ENCODE data around the gene SMIM3. TPM values are rescaled to one million over a fixed set of nuclear protein-coding genes. Genes with fewer than 3 reads are reported as not detected.

The SMIM3 gene
- total and polyA plus RNA-seq, 4 donors: 14.0 to 54.8 (median 17.0) TPM

GRCh38 chr5:150779397-150780186 is 1.0 kb downstream of the SMIM3 start:
- Histone ChIP-seq H3K9ac (ENCODE audit: insufficient read depth in 1 of 2, low read length in 2 of 2) (no peak overlapping the region), H3K4me1 (ENCODE audit: control insufficient read depth in 5 of 5, insufficient read depth in 5 of 5, low read length in 5 of 5) (peaks cover 8 to 41% (median 18%) of the 10 kb centered on the region in 5 donors), H3K9me3 (ENCODE audit: control insufficient read depth in 4 of 4, insufficient read depth in 3 of 4, low read length in 3 of 4) (no peaks in the 10 kb centered on the region), H3K27ac (ENCODE audit: low read depth in 1 of 2, low read length in 1 of 2) (peak overlapping the region; percentile 90 to 96), H3K4me3 (peak overlapping the region; percentile 78), H3K27me3 (ENCODE audit: control insufficient read depth in 3 of 3, insufficient read depth in 3 of 3, low read length in 2 of 3) (no peaks in the 10 kb centered on the region), H3K36me3 (ENCODE audit: control insufficient read depth in 4 of 4, insufficient read depth in 4 of 4, low read length in 4 of 4) (no peaks in the 10 kb centered on the region)
- TF ChIP-seq CTCF (IDR thresholded peaks at IDR 0.05; ENCODE audit: control extremely low read depth, extremely low read depth): no peak
- DNase-seq (no peak), ATAC-seq (ENCODE audit: insufficient read depth, low FRiP score) (no peak)
- WGBS, 2 donors: 24 to 42% methylated on average over 13 of the region's 13 CpGs

- peak overlapping the region; percentile 63 to 90 for H3K27ac ChIP-seq (ENCODE audit: low read depth in 1 of 2, low read length in 1 of 2)
- no peaks in the 10 kb centered on the region for H3K27me3 ChIP-seq (ENCODE audit: control insufficient read depth in 3 of 3, insufficient read depth in 3 of 3, low read length in 2 of 3)
- ATAC-seq (ENCODE audit: insufficient read depth, low FRiP score): peak; percentile 2
- no peak for TF ChIP-seq CTCF (IDR thresholded peaks at IDR 0.05; ENCODE audit: control extremely low read depth, extremely low read depth)
- peak in 1 of 3 donors; percentile 35 for DNase-seq
- no peak overlapping the region for H3K9ac ChIP-seq (ENCODE audit: insufficient read depth in 1 of 2, low read length in 2 of 2)
- no peak overlapping the region for H3K4me3 ChIP-seq
- H3K4me1 ChIP-seq (ENCODE audit: control insufficient read depth in 5 of 5, insufficient read depth in 5 of 5, low read length in 5 of 5): peaks cover 8 to 41% (median 18%) of the 10 kb centered on the region in 5 donors
- 46 to 62% methylated on average over 6 of the region's 6 CpGs for WGBS, 2 donors
- H3K9me3 ChIP-seq (ENCODE audit: control insufficient read depth in 4 of 4, insufficient read depth in 3 of 4, low read length in 3 of 4): no peaks in the 10 kb centered on the region
- no peaks in the 10 kb centered on the region for H3K36me3 ChIP-seq (ENCODE audit: control insufficient read depth in 4 of 4, insufficient read depth in 4 of 4, low read length in 4 of 4)
Observed at GRCh38 chr5:150780187-150780692, 1.7 kb downstream of the SMIM3 start.

- Histone ChIP-seq H3K4me3 (no peak overlapping the region), H3K4me1 (ENCODE audit: control insufficient read depth in 5 of 5, insufficient read depth in 5 of 5, low read length in 5 of 5) (peaks cover 8 to 41% (median 18%) of the 10 kb centered on the region in 5 donors), H3K27me3 (ENCODE audit: control insufficient read depth in 3 of 3, insufficient read depth in 3 of 3, low read length in 2 of 3) (no peaks in the 10 kb centered on the region), H3K36me3 (ENCODE audit: control insufficient read depth in 4 of 4, insufficient read depth in 4 of 4, low read length in 4 of 4) (no peaks in the 10 kb centered on the region), H3K9ac (ENCODE audit: insufficient read depth in 1 of 2, low read length in 2 of 2) (no peak overlapping the region), H3K9me3 (ENCODE audit: control insufficient read depth in 4 of 4, insufficient read depth in 3 of 4, low read length in 3 of 4) (no peaks in the 10 kb centered on the region), H3K27ac (ENCODE audit: low read depth in 1 of 2, low read length in 1 of 2) (peak overlapping the region; percentile 64 to 76)
- no peak for DNase-seq
- no peak for ATAC-seq (ENCODE audit: insufficient read depth, low FRiP score)
- TF ChIP-seq CTCF (IDR thresholded peaks at IDR 0.05; ENCODE audit: control extremely low read depth, extremely low read depth): no peak
- 44 to 67% methylated on average over 5 of the region's 5 CpGs for WGBS, 2 donors
Observed at GRCh38 chr5:150780816-150781221, 2.3 kb downstream of the SMIM3 start.
